ENCODE data around the gene DLX3. TPM values are rescaled to one million over a fixed set of nuclear protein-coding genes. Genes with fewer than 3 reads are reported as not detected.

The DLX3 gene
- total RNA-seq (2021), result 0.20 TPM in 1 of 2 replicates, not detected in the other
- Bru-seq, nascent RNA, result not detected
- percentile 24 among the genes with signal in this experiment for BruChase-seq, experiment 1, labeled RNA remaining after a 2-hour chase
- not detected for BruChase-seq, experiment 2, labeled RNA remaining after a 6-hour chase
- long read RNA-seq, partial matches to known transcripts, result 0 of 1 reads
- long read RNA-seq, other reads (novel, unspliced or antisense), result 0 of 1 reads

DNA sequence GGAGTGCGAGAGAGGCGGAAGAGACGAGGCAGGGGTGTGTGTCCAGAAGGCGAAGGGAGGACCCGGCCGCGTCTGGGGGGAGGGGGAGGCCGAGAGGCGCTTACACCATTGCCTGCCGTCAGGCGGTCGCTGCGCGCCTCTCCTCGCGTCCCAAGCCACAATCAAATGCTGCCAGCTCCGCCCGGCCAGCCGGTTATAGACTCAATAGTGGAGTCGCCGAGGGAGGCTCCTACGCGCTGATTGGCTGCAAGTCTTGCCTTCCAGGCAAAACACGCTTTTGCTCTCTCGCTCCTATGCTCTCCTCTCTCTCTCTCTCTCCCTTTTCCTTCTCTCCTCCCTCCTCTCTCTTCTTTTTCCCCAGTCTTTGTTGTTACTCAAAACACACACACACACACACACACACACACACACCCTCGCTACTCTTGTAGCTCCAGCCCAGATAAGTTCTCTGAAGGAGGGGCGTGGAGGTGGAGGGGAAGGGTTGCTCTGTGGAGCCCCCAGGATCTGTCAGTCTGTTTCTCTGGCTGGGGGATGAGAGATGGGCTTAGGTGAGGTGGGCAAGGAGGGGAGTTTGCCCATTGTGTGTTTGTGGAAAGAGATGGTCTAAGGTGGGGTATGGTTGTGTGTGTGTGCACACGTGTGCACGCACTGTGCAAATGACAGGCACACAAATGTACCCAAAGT lies at the start of gene DLX3:
DLX3 (minus strand) TSS at position 170 of the 684 bp plus-strand sequence. CDS start 226 bp downstream, outside the sequence.
- H3K4me3 ChIP-seq (ENCODE audit: low read depth, low read length, poor library complexity, severe bottlenecking), result peak within 1 kb of the TSS; percentile 36
- POLR2A ChIA-PET (ENCODE audit: low non-redundant PET), result interaction anchor here (0.5 kb wide), 1 partner anchor 173 kb away, joined by 8 read pairs; no protein-coding TSS in a partner anchor
- H3K4me1 ChIP-seq (ENCODE audit: insufficient read depth, low read length, poor library complexity, severe bottlenecking), result peaks cover 11% of the 10 kb centered on the region
- no peak for TF ChIP-seq EZH2 (IDR thresholded peaks at IDR 0.05; ENCODE audit: borderline replicate concordance, low read depth, low read length, poor library complexity, severe bottlenecking)
- TF ChIP-seq, protein P1, sequence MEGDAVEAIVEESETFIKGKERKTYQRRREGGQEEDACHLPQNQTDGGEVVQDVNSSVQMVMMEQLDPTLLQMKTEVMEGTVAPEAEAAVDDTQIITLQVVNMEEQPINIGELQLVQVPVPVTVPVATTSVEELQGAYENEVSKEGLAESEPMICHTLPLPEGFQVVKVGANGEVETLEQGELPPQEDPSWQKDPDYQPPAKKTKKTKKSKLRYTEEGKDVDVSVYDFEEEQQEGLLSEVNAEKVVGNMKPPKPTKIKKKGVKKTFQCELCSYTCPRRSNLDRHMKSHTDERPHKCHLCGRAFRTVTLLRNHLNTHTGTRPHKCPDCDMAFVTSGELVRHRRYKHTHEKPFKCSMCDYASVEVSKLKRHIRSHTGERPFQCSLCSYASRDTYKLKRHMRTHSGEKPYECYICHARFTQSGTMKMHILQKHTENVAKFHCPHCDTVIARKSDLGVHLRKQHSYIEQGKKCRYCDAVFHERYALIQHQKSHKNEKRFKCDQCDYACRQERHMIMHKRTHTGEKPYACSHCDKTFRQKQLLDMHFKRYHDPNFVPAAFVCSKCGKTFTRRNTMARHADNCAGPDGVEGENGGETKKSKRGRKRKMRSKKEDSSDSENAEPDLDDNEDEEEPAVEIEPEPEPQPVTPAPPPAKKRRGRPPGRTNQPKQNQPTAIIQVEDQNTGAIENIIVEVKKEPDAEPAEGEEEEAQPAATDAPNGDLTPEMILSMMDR (conservative IDR thresholded peaks at IDR 0.05; ENCODE audit: low read depth, low read length), result no peak
- H3K27ac ChIP-seq (ENCODE audit: low read depth, low read length, poor library complexity, severe bottlenecking), result no peak within 1 kb of the TSS
- CTCF ChIA-PET, result interaction anchor here (0.5 to 5.0 kb wide), 8 partner anchors 11 to 435 kb away, joined by 3 to 71 read pairs (median 6); no protein-coding TSS in a partner anchor
- no peaks in the 10 kb centered on the region for H3K9me3 ChIP-seq (ENCODE audit: low read depth, low read length, poor library complexity, severe bottlenecking)
- peaks cover 60% of the 10 kb centered on the region for H3K27me3 ChIP-seq (replicated peaks; ENCODE audit: insufficient read depth, low read depth, low read length, poor library complexity)
- BruUV-seq (replicated peaks), result no TSS peak
- intact Hi-C loops (cut with micrococcal nuclease; ENCODE audit: unreplicated experiment), result loop anchor here (5.0 kb wide), 3 partner anchors 43 to 298 kb away; no protein-coding TSS in a partner anchor
- peak; percentile 86 for DNase-seq (ENCODE audit: low spot score)
- no peaks in the 10 kb centered on the region for H3K36me3 ChIP-seq (ENCODE audit: insufficient read depth, low read length, poor library complexity, severe bottlenecking)

DNA sequence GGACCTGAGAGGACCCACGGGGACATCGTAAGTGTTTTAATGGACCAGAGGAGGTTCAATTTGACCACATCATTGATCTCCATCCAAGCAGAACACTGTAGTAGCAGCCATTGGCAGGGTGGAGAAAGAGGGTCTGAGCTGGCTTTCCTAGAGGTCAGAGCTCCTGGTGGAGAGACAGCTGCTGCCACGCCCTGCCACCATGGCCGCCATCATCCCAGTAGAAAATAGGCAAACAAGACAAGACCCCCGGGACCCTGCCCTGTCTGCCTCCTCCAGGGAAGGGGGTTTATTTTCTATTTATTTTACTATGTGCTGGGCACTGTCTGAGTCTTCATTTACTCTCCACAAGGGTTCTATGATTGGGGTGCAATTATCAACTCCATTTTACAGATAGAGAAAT lies 49.5 kb upstream of the DLX3 start:
- H3K9me3 ChIP-seq (ENCODE audit: low read depth, low read length, poor library complexity, severe bottlenecking), result no peaks in the 10 kb centered on the region
- TF ChIP-seq EZH2 (IDR thresholded peaks at IDR 0.05; ENCODE audit: borderline replicate concordance, low read depth, low read length, poor library complexity, severe bottlenecking), result no peak
- no peak overlapping the region for H3K27ac ChIP-seq (ENCODE audit: low read depth, low read length, poor library complexity, severe bottlenecking)
- no peaks in the 10 kb centered on the region for H3K36me3 ChIP-seq (ENCODE audit: insufficient read depth, low read length, poor library complexity, severe bottlenecking)
- BruUV-seq (replicated peaks), result no TSS peak
- no peaks in the 10 kb centered on the region for H3K4me1 ChIP-seq (ENCODE audit: insufficient read depth, low read length, poor library complexity, severe bottlenecking)
- no peak overlapping the region for H3K4me3 ChIP-seq (ENCODE audit: low read depth, low read length, poor library complexity, severe bottlenecking)
- CTCF ChIA-PET, result no interaction called here
- DNase-seq (ENCODE audit: low spot score), result no peak
- intact Hi-C loops (cut with micrococcal nuclease; ENCODE audit: unreplicated experiment), result no loop called here
- POLR2A ChIA-PET (ENCODE audit: low non-redundant PET), result no interaction called here
- H3K27me3 ChIP-seq (replicated peaks; ENCODE audit: insufficient read depth, low read depth, low read length, poor library complexity), result no peaks in the 10 kb centered on the region

DNA sequence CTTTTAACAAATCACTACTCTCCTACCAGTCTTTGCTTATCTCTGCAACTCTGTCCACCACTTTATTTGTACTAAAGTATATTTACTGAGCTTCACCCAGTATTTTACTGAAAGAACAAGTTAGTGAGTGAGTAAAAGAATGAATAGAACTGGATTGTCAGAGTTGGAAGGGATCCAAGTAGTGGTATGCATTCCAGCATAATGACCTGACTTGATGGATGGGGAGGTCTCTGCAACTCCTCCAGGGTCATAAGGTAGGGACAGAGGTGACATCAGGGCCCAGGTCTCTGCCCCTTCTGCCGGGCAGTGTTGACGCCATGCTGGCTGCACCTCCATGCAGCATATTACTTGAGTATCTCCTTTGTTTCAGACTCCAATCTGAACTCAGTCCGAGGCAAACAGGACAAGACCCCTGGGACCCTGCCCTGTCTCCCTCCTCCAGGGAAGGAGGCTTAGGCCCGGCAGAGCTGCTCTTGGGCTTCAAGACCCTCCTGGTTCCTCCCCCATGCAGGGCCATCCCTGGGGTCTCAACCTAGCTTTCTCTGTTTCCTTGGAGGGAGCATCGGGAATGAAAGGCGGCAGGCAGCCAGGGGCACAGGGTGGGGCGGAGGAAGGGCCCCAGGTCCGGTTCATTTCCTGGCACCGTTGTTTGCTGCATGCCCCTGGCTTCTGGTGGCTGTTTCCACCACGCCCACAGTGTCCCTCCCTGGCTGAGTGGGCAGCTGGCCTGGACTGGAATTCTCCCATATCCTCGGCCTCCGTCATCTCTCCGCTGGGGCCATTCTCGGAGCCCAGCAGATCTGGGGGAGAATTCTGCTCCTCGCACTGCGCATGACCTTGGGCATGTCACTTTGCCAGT lies 48.5 kb upstream of the DLX3 start:
- no peaks in the 10 kb centered on the region for H3K4me1 ChIP-seq (ENCODE audit: insufficient read depth, low read length, poor library complexity, severe bottlenecking)
- no peaks in the 10 kb centered on the region for H3K9me3 ChIP-seq (ENCODE audit: low read depth, low read length, poor library complexity, severe bottlenecking)
- H3K27ac ChIP-seq (ENCODE audit: low read depth, low read length, poor library complexity, severe bottlenecking), result no peak overlapping the region
- no peak overlapping the region for H3K4me3 ChIP-seq (ENCODE audit: low read depth, low read length, poor library complexity, severe bottlenecking)
- CTCF ChIA-PET, result no interaction called here
- H3K27me3 ChIP-seq (replicated peaks; ENCODE audit: insufficient read depth, low read depth, low read length, poor library complexity), result no peaks in the 10 kb centered on the region
- BruUV-seq (replicated peaks), result no TSS peak
- intact Hi-C loops (cut with micrococcal nuclease; ENCODE audit: unreplicated experiment), result no loop called here
- no peaks in the 10 kb centered on the region for H3K36me3 ChIP-seq (ENCODE audit: insufficient read depth, low read length, poor library complexity, severe bottlenecking)
- POLR2A ChIA-PET (ENCODE audit: low non-redundant PET), result interaction anchor here (0.6 kb wide), 1 partner anchor 12 kb away, joined by 4 read pairs; no protein-coding TSS in a partner anchor
- DNase-seq (ENCODE audit: low spot score), result no peak
- TF ChIP-seq EZH2 (IDR thresholded peaks at IDR 0.05; ENCODE audit: borderline replicate concordance, low read depth, low read length, poor library complexity, severe bottlenecking), result no peak
- TF ChIP-seq, protein P1 (conservative IDR thresholded peaks at IDR 0.05; ENCODE audit: low read depth, low read length), result no peak

All from A673 (cell line).